G401 (cell line): ENCODE data around the gene BEST3. TPM values are rescaled to one million over a fixed set of nuclear protein-coding genes. Genes with fewer than 3 reads are reported as not detected.
A peak's percentile ranks its signal among the peaks of the same experiment; 100 is the strongest.
"Not testable (repeated sequence)": the region's sequence is repeated elsewhere in the genome, so short reads cannot be mapped to it uniquely, and the experiment has no call there.

Experiments
- DNase-seq: peaks from one replicate; pipeline ENCODE4 v3.0.0-alpha.2; 2015; ENCODE audit warnings: low spot score
- in situ Hi-C: cut with HindIII; loops from 2 replicates; pipeline ENCODE4 v1.10.0; 2016; ENCODE audit warnings: low sequenced_read_pairs, mixed read lengths
- total RNA-seq: library from RNA; depleted of rRNA; stranded (reverse); fragments of >200 nt; shearing (Covaris generic); gene quantifications from 2 replicates; pipeline ENCODE4 v1.2.3, GENCODE V29; 2014; rRNA removed

The BEST3 gene
- total RNA-seq, 1 experiment from 2014 or later = 0.61 TPM

DNA sequence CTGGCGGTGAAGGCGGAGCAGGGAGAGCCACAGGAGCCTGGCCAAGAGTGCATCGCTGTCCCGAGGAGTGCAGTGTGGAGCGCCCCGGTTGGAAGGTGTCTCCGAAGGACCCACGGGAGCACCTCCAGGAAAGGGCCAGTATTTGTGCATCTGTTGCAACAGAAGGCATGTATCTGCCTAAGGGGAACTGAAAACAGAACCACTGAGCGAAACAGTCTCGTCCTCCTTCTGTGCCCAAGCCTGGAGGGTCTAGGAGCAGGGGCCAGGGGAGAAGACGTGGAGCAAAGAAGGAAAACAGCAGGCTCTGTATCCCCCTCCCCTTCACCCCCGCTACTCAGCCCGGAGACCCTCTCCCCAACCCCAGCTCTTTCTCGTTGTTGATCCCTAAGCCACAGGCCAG is 83.1 kb downstream of the BEST3 start:
- in situ Hi-C loops = no loop called here
- DNase-seq = no peak

DNA sequence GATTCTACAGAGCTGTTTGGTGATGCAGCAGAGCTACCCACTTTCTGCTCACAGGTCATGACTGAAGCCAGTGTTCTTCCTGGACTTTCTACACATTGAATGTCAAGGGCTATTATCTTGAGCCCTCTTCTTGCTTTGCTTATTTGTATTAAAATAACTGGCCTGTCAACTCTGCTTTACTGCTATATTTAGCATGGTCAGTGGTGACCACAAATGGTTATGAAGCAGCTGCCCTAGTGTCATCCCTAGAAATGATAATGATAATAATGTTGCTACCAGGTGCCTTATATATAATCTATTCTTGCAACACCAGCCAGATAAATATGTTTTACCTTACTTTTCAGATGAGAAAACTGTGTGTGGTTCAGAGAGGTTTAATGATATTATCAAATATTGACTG is 85.8 kb downstream of the BEST3 start:
- no peak for DNase-seq
- in situ Hi-C loops = no loop called here

DNA sequence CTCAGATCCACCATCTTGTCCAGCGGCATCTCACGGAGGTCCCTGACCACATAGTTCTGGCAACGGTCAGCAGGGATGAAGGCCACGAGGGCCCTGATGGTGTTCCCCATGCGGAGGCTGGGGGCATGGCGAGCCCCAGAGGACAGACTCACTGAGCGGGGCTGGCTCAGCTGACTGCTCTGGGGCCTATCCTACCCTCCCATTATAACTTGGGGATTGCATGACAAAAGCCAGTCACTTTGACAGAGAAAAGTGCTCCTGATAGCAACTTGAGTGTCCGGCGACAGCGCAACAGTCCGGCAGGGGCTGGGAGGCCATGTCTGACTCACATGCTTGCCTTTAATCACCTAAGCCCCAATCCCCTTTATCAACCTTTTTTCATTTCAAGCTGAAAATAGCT is 88.4 kb downstream of the BEST3 start, which contains the start of gene LRRC10:
Gene LRRC10 (minus strand): TSS at position 179 of the 400 bp plus-strand sequence. CDS start 69 bp downstream, at position 110.
- no peak for DNase-seq
- in situ Hi-C loops = no loop called here

- in situ Hi-C loops = no loop called here
- DNase-seq = peak; percentile 67
Observed at GRCh38 chr12:69610126-69610525, 89.0 kb downstream of the BEST3 start.

- in situ Hi-C loops = no loop called here
- DNase-seq = no peak
Observed at GRCh38 chr12:69608114-69608513, 91.0 kb downstream of the BEST3 start.

GRCh38 chr12:69604275-69604674 is 94.8 kb downstream of the BEST3 start:
- in situ Hi-C loops, DNase-seq: not testable (repeated sequence)

Other genes with a start within 250 kb of the BEST3 start
- gene FRS2, start 228.9 kb downstream of the BEST3 start, total RNA-seq = 14.2 and 20.6 TPM in 2 replicates
- 363 and 440 TPM in 2 replicates for gene CCT2, start 113.8 kb downstream of the BEST3 start, total RNA-seq
- gene LRRC10, start 88.4 kb downstream of the BEST3 start, total RNA-seq = not detected in 2 replicates
- gene RAB3IP, start 39.6 kb upstream of the BEST3 start, total RNA-seq = 0.37 TPM in 1 of 2 replicates, not detected in the other
- not detected in 2 replicates for gene MYRFL, start 125.9 kb upstream of the BEST3 start, total RNA-seq